Stimulated activated CD8-positive, alpha-beta memory T cell treated with anti-CD3 and anti-CD28 coated beads, Interleukin-12 subunit alpha, Interleukin-12 subunit beta, amount 100 ng/mL, for 24 hours (primary cell): ENCODE results near the gene REC8.
A peak's percentile ranks its signal among the peaks of the same experiment; 100 is the strongest.

Experiments used
- DNase-seq: peaks from one replicate; pipeline ENCODE4 v3.0.0-alpha.2; 2020; ENCODE audit errors: extremely low read depth

REC8 gene

DNA sequence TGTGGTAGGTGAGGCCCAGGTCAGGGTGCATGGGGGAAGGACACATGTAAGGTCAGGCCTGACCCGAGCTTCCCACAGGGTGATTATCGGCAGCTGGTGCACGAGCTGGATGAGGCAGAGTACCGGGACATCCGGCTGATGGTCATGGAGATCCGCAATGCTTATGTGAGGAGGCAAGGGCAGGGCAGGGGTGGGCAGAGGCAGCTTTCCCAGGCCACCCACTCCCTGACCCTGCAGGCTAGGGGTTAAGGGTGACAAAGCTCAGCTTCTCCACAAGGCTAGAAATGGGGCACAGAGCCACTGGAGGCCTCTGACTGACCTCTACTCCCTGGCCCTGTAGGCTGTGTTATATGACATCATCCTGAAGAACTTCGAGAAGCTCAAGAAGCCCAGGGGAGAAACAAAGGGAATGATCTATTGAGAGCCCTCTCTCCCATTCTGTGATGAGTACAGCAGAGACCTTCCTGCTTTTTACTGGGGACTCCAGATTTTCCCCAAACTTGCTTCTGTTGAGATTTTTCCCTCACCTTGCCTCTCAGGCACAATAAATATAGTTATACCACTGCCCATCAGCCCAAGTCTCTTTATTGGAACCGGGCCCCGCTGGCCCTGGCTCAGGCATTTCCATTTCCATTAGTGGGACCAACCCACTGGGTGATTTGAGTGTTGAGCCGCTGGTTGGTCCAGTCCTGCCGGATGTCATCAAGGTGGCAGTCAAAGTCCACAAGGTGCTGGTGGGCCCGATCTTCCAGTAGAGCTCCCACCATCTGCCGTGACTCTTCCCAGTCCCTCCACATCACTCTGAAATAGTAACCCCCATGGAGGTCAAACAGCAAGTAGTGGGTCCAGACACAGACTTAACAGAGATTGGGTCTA, 33.2 kb upstream of the REC8 start:
- no peak for DNase-seq

DNA sequence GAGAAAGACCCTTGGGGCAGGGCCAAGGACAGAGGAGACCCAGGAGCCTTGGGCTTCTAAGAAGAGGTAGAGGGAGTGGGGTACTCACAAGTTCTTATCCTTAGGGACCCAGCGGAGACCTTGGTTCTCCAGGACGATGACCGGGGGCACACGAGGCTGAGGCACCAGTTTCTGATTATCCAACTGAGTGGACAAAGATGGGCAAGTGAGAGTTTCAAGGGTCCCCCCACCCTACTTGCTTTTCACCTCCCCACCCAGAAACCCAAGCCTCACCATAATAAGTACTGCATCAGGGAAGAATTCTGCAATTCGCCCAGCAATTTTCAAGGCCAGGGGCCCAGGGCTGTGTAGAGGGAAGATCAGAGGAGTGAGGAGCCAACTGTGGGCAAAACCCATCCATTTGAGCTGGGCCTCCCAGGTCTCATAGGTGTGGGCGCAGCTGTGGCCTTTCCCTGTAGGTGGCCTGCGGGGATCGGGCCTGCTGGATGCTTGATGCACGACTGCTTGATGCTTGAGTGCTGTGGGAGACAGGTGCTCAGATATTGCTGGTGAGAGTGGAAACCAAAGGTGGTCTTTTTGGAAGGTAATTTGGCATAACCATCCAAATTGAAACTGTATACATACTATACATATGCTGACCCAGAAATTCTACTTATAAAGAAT, 32.5 kb upstream of the REC8 start:
- DNase-seq = no peak

DNA sequence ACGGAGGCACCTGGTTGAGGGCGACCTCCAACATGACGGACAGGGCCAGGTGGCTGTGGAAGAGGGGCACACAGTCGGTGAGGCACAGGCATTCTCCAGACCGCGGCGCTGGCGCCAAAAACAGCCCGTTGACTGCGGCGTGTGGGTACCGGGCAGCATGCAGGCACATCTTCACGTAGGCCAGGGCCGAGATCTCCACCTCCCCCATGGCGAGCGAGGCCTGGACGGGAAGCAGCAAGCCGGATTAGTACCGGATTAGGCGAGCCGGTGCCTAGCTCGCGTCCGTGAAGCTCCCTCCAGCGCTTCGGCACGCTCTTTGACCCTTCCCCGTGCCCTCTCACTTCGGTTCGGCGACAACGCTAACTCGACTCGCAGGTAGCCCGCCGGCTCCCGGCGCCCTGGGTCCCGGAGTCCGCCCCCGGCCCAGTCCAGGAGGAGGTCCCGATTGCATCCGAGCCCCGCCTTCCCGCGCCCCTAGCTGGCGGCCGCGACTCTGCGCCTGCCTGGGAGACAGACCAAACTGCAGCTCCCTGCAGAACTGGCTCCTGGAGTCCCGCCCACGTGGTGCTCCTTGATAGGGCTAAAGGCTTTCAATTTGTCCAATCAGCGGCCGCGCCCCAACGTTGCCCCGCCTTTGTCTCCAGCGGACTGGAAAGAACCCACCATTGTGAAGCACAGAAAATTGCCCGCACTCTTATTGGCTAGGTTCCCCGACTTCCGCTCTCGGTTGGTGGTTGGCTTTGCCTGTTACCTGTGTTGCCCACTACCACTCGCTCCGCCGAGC, 30.6 kb upstream of the REC8 start, which contains the start of gene EMC9:
Gene EMC9, minus strand, starts transcription at position 495 of the 784 bp plus-strand sequence. Its CDS starts 287 bp downstream, at position 208.
- DNase-seq = peak; percentile 98

DNA sequence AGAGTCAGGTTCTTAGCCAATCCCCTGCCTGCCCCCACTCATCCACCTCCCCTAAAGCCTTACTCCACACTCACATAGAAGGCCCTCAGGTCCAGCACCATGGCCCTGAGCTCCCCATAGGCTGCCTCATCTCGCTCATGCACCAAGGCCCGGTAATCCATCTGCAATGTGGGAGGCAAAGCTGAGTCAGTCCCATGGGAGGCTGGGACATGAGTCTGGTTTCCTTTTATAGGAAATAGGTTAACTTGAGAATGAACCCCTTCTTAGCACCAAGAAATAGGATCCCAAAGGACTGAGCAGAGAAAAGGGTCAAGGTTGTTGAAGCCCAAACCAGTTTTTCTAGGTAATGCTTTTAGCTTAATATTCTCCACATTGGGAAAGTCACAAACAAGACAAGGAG, 28.4 kb upstream of the REC8 start:
- DNase-seq = no peak

DNA sequence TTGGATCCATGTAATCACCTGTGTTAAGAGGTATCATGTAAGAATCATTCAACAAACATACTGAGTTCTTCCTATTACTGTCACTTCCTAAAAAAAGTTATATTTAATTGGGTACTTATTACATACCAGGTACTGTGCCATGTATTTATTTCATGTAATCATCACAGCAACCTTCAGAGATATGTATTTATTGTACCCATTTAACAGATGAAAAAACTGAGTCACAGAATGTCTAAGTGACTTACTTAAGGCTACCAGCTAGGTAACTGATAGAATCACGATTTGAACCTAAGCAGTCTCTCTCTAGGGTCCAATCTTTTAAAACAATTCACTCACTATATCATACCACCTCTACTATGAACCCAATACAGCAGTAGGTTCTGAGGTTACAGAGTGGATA, 27.4 kb upstream of the REC8 start:
- DNase-seq = no peak

DNA sequence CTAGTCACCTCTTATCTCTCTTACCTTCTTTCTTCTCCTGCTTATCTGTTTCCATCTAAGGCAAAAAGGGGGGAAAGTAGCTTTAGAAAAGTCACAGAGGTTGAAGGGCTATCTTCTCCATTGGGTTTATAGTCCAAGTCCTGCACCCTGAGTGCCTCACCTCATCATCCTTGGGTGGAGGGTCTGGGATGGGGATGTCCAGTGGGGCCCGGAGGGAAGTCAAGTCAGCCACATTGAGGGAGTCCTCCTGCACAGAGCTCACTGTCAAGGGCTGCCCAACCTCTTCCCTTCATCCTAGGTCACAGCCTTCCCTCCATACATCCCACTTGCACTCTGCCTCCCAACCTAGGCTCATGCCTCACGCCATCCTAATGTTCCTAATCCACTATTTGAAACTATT, 26.7 kb upstream of the REC8 start:
- no peak for DNase-seq

DNA sequence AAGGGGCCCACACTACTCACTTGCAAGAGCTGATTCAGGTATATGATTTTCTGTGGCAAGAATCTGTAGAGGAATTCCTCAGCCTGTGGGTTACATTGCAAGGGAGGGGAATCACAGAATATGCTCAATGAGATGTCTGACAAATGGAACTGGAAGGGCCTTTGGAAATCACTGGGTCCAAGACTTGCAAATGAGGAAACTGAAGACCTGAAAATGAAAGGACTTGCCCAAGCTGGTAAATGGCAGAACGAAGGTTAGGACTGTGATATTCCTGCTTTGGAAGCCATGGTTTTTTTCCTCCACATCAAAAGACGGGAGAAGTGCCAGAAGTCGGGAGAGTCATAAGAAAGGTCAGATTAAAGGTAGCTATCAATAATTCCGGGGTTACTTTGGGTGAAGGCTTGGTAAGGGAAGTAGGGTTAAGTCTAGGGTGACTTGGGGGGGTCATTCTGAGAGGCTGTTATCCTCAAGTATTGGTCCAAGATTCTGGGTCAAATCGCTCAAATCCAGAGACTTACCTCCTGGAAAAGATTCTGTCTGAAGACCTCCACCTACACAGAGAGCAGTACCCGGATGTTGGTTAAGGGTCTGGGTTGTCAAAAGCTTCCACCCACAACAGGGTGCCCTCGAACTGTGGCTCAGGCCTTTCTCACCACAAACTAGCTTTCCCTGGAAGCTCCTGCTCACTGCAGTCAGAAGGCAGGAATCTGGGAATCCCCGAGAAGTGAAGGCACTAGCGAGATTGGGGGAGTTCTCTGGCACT, 26.0 kb upstream of the REC8 start:
- DNase-seq = no peak

DNA sequence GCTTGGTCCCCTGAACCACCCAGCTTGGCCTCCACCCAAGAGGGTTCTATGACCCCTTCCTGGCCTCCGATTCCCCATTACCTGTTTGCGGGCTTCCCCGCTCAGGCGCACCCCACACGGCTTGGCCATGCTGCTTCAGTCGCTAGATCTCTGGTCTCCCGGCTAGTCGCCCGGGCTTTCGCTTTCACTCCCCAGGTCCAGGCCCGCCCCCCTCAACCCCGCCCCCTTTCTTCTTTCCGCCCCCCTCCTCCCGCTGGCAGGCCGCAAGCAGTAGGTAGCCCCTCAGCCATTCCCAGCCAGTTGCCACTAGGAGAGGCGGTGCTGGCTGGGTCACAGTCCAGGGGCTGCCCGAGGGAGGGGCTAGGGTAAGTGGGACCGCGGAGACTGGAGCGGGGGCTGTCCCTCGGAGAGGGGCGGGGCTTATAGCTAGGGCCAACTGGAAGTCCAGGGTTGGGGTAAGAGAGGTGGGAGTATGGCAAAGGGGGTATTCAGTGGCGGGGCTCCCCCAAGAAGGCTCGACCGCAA, 25.4 kb upstream of the REC8 start, which contains the start of gene PSME2:
Gene PSME2, minus strand, starts transcription at position 158 of the 525 bp plus-strand sequence. Its CDS starts 29 bp downstream, at position 129.
- peak; percentile 82 for DNase-seq

DNA sequence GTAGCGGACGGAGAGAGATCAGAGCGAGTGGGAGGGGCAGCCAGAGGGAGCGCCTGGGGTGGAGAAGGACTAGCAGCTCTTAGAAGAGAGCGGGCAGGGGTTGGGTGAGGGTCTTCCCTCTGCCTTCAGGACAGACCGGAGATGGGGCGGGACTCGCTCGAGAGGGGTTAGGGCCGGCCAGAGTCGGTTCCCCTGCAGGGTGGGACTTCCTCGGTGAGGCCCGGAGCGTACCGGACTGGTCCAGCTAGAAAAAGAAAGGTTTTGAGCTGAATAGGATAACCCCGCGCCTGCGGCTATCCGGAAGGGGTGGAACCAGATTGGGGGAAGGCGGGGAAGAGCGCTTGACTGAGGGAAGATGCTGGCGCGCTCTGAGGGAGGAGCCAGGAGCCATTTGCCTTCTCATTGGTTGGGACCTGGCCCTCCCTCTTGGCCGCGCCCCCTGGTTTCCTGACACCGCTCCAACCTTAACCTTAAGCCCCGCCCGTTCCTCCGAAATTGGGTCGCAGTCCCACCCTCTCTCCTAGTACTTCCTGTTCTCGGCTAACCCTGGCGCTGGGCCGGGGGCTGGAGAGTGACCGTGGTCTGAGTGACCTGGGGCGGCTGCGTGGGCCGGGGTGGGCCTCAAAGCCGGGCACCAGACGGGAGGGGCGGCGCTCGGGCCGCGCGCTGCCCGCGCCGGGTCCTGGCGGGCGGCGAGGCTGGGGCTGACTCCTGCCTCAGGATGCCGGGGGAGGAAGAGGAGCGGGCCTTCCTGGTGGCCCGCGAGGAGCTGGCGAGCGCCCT, 24.7 kb upstream of the REC8 start, which contains the start of gene RNF31:
Gene RNF31, plus strand, starts transcription at position 521 of the 783 bp plus-strand sequence. Its CDS starts 201 bp downstream, at position 722.
- DNase-seq = peak; percentile 98

DNA sequence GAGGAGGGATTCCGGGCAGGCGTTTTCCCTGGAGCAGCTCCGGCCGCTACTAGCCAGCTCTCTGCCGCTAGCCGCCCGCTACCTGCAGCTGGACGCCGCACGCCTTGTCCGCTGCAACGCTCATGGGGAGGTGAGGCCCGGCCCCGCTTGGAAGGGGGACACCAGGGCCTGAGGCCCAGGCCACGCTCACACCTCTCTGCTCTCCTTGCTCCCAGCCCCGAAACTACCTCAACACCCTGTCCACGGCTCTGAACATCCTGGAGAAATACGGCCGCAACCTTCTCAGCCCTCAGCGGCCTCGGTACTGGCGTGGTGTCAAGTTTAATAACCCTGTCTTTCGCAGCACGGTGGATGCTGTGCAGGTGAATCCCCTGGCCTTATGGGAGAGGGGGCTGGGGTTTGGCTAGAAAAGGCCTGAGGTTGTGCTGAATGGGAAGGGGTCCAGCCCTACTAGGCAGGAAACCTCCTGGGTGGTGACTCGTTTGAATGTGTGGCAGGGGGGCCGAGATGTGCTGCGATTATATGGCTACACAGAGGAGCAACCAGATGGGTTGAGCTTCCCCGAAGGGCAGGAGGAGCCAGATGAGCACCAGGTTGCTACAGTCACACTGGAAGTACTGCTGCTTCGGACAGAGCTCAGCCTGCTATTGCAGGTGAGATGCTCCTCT, 24.0 kb upstream of the REC8 start:
- DNase-seq = no peak

DNA sequence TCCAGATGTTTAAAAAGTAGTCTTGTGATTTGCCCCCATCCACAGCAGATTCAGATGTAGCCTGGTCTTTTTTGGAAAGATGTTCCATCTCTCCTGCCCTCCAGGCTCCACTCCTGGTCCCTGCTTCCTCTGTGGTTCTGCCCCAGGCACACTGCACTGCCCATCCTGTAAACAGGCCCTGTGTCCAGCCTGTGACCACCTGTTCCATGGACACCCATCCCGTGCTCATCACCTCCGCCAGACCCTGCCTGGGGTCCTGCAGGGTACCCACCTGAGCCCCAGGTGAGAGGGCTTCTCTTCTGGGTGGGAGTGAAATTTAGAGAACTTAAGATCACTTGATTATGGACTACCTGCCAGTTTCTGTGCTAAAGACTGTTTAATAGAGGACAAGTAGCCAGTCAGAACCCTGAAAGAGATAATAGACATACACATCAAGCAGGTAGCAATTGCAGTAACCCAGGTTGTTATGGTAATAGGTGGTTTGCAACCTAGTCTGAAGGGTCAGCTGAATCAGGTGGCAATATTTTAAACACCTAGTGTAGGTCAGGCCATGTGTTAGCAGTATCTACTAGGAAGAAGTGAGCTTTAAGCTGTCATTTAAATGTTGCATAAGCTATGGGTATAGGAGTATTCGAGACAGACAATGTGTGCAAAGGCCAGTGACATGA, 22.4 kb upstream of the REC8 start:
- no peak for DNase-seq

DNA sequence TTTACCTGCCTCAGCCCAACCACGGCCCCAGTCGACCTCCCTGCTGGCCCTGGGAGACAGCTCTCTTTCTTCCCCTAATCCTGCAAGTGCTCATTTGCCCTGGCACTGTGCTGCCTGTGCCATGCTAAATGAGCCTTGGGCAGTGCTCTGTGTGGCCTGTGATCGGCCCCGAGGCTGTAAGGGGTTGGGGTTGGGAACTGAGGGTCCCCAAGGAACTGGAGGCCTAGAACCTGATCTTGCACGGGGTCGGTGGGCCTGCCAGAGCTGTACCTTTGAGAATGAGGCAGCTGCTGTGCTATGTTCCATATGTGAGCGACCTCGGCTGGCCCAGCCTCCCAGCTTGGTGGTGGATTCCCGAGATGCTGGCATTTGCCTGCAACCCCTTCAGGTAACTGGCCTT, 21.8 kb upstream of the REC8 start:
- DNase-seq = no peak

DNA sequence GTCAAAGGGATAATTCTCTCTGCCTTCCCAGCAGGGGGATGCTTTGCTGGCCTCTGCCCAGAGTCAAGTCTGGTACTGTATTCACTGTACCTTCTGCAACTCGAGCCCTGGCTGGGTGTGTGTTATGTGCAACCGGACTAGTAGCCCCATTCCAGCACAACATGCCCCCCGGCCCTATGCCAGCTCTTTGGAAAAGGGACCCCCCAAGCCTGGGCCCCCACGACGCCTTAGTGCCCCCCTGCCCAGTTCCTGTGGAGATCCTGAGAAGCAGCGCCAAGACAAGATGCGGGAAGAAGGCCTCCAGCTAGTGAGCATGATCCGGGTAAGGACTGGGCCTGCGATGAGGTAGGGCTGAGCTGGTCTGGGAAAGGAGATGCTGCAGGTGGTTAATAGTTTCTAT, 21.3 kb upstream of the REC8 start:
- no peak for DNase-seq

DNA sequence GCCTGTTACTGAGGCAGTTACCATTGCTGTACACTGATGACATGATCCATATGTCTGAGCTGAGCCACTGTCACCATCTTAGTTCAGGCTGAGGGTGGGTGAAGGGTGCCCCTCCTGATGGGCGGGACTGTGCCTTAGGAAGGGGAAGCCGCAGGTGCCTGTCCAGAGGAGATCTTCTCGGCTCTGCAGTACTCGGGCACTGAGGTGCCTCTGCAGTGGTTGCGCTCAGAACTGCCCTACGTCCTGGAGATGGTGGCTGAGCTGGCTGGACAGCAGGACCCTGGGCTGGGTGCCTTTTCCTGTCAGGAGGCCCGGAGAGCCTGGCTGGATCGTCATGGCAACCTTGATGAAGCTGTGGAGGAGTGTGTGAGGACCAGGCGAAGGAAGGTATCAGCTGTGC, 20.9 kb upstream of the REC8 start:
- no peak for DNase-seq

DNA sequence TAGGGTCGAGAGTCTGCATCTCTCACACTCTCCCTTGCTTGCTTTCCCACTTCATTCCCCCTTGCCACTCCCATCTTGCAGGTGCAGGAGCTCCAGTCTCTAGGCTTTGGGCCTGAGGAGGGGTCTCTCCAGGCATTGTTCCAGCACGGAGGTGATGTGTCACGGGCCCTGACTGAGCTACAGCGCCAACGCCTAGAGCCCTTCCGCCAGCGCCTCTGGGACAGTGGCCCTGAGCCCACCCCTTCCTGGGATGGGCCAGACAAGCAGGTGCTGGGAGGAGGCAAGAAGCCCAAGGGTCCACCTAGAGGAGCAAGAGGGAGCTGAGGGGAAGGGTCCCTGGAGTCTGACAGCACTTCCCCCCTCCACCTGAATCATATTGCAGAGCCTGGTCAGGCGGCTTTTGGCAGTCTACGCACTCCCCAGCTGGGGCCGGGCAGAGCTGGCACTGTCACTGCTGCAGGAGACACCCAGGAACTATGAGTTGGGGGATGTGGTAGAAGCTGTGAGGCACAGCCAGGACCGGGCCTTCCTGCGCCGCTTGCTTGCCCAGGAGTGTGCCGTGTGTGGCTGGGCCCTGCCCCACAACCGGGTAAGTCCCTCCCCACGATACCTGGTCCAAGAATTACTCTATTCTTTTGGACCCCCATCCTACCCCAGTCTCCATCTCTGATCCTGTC, 20.3 kb upstream of the REC8 start:
- DNase-seq = no peak

DNA sequence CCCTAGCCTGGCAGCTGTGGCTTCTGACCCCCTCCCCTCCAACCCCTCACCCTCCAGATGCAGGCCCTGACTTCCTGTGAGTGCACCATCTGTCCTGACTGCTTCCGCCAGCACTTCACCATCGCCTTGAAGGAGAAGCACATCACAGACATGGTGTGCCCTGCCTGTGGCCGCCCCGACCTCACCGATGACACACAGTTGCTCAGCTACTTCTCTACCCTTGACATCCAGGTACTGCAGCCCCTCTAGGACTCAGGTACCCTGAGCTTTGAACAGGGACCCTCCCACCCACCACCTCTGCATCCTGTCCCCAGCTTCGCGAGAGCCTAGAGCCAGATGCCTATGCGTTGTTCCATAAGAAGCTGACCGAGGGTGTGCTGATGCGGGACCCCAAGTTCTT, 16.8 kb upstream of the REC8 start:
- no peak for DNase-seq

DNA sequence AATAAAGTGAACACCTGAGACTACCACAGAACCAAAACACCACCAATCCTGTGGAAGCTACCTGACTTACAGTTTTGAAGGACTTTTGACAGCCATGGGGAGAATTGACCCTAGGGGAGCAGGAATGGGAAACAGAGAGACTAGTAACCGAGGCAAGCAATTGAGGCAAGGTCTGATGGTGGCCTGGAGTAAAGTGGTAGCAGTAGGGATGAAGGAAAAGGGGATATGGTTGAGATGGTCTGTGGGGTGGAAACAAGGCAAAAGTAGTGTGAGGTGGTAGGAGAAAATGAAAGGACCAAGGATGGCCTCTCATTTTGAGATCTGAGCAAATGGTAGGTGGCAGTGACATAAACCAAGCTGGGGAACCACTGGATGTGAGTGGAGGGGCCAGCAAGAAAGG, 15.0 kb upstream of the REC8 start:
- no peak for DNase-seq

DNA sequence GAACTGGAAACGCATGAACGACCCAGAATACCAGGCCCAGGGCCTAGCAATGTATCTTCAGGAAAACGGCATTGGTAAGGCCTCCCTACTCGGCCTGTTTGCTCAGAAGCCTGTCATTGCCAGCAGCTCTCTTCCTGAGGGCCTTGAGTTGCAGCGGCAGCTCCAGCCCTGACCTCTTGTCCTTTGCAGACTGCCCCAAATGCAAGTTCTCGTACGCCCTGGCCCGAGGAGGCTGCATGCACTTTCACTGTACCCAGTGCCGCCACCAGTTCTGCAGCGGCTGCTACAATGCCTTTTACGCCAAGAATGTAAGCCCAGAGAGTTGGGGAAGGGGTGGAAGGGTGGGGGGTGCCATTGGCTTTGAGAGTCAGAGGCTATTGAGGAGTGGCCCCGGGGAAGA, 14.5 kb upstream of the REC8 start:
- no peak for DNase-seq
